ENCODE measurements around the gene SIK3.

SIK3 gene

DNA sequence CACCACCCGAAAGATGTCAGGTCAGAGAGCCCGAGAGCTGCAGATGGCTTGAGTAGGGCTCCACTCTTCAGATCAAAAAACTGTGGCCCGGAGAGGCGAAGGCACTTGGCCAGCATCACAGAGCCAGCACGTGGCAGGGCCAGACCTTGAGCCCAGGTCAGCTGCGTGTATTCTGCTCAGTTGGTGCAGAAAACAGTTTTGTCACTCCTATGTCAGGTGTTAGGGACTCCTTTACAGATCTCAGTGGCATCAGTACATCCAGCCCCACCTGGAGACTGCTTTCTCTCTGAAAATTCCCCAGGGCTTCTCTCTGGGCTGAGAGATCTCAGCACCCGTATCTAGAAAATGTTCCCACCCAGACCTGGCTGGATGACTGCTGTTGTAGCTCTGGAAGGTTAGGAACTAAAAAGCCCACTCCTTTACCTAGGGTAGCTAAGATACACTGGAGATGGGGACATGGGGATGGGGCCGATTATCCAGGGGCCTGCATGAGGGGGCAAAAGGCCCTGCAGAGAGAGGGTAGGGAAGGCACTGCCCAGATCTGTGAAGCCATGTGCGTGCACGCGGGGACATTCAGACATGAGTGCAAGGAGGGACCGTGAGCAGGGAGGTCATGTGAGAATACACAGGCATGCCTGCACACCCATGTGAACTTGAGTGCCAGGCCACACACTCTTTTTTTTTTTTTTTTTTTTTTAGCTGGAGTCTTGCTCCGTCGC, 264.3 kb downstream of the SIK3 start:
- no peak for DNase-seq

DNA sequence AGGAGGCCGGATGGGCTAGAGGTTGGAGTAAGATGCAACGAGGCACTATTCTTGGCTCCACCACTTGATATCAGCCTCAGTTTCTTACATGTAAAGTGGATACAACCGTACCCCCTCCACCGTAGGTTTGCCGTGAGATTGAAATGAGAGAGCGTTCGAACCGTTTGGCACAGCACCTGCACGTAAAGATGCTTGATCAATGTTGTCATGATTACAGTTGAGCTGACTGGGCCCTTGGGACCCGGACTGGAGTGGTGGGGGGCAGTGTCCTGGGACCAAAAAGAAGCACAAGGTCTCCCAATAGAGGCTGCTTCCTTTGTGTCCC, 264.8 kb downstream of the SIK3 start:
- DNase-seq, result no peak

DNA sequence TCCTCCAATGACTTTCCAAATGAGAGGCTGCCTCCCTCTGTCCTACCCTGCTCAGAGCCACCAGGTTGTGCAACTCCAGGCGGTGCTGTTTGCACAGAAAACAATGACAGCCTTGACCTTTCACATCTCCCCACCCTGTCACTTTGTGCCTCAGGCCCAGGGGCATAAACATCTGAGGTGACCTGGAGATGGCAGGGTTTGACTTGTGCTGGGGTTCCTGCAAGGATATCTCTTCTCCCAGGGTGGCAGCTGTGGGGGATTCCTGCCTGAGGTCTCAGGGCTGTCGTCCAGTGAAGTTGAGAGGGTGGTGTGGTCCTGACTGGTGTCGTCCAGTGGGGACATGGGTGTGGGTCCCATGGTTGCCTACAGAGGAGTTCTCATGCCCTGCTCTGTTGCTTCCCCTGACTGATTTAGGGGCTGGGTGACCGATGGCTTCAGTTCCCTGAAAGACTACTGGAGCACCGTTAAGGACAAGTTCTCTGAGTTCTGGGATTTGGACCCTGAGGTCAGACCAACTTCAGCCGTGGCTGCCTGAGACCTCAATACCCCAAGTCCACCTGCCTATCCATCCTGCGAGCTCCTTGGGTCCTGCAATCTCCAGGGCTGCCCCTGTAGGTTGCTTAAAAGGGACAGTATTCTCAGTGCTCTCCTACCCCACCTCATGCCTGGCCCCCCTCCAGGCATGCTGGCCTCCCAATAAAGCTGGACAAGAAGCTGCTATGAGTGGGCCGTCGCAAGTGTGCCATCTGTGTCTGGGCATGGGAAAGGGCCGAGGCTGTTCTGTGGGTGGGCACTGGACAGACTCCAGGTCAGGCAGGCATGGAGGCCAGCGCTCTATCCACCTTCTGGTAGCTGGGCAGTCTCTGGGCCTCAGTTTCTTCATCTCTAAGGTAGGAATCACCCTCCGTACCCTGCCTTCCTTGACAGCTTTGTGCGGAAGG, 265.6 kb downstream of the SIK3 start:
- DNase-seq, result no peak

DNA sequence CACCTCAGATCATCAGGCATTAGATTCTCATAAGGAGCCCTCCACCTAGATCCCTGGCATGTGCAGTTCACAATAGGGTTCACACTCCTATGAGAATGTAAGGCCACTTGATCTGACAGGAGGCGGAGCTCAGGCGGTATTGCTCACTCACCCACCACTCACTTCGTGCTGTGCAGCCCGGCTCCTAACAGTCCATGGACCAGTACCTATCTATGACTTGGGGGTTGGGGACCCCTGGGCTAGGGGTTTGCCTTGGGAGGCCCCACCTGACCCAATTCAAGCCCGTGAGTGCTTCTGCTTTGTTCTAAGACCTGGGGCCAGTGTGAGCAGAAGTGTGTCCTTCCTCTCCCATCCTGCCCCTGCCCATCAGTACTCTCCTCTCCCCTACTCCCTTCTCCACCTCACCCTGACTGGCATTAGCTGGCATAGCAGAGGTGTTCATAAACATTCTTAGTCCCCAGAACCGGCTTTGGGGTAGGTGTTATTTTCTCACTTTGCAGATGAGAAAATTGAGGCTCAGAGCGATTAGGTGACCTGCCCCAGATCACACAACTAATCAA, 266.4 kb downstream of the SIK3 start:
- no peak for DNase-seq

DNA sequence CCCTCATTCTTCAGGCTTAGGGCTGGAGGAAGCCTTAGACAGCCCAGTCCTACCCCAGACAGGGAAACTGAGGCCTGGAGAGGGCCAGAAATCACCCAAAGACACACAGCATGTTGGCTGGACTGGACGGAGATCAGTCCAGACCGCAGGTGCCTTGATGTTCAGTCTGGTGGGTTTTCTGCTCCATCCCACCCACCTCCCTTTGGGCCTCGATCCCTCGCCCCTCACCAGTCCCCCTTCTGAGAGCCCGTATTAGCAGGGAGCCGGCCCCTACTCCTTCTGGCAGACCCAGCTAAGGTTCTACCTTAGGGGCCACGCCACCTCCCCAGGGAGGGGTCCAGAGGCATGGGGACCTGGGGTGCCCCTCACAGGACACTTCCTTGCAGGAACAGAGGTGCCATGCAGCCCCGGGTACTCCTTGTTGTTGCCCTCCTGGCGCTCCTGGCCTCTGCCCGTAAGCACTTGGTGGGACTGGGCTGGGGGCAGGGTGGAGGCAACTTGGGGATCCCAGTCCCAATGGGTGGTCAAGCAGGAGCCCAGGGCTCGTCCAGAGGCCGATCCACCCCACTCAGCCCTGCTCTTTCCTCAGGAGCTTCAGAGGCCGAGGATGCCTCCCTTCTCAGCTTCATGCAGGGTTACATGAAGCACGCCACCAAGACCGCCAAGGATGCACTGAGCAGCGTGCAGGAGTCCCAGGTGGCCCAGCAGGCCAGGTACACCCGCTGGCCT, 267.9 kb downstream of the SIK3 start:
- DNase-seq, result no peak

DNA sequence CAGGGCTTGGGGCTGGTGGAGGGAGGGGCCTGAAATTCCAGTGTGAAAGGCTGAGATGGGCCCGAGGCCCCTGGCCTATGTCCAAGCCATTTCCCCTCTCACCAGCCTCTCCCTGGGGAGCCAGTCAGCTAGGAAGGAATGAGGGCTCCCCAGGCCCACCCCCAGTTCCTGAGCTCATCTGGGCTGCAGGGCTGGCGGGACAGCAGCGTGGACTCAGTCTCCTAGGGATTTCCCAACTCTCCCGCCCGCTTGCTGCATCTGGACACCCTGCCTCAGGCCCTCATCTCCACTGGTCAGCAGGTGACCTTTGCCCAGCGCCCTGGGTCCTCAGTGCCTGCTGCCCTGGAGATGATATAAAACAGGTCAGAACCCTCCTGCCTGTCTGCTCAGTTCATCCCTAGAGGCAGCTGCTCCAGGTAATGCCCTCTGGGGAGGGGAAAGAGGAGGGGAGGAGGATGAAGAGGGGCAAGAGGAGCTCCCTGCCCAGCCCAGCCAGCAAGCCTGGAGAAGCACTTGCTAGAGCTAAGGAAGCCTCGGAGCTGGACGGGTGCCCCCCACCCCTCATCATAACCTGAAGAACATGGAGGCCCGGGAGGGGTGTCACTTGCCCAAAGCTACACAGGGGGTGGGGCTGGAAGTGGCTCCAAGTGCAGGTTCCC, 268.6 kb downstream of the SIK3 start, which contains the start of gene APOC3:
Gene APOC3, plus strand, starts transcription at position 383 of the 659 bp plus-strand sequence. CDS start 676 bp downstream, outside the sequence.
- no peak for DNase-seq

DNA sequence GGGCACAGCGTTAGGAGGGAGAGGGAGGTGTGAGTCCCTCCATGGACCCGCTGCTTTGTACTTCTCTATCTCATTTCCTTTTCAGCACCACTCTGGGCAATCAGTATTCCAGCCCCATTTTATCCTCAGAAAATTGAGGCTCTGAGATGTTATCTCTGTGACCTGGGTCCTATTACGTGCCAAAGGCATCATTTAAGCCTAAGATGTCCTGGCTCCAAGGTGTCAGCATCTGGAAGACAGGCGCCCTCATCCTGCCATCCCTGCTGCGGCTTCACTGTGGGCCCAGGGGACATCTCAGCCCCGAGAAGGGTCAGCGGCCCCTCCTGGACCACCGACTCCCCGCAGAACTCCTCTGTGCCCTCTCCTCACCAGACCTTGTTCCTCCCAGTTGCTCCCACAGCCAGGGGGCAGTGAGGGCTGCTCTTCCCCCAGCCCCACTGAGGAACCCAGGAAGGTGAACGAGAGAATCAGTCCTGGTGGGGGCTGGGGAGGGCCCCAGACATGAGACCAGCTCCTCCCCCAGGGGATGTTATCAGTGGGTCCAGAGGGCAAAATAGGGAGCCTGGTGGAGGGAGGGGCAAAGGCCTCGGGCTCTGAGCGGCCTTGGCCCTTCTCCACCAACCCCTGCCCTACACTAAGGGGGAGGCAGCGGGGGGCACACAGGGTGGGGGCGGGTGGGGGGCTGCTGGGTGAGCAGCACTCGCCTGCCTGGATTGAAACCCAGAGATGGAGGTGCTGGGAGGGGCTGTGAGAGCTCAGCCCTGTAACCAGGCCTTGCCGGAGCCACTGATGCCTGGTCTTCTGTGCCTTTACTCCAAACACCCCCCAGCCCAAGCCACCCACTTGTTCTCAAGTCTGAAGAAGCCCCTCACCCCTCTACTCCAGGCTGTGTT, 269.4 kb downstream of the SIK3 start:
- DNase-seq, result no peak

DNA sequence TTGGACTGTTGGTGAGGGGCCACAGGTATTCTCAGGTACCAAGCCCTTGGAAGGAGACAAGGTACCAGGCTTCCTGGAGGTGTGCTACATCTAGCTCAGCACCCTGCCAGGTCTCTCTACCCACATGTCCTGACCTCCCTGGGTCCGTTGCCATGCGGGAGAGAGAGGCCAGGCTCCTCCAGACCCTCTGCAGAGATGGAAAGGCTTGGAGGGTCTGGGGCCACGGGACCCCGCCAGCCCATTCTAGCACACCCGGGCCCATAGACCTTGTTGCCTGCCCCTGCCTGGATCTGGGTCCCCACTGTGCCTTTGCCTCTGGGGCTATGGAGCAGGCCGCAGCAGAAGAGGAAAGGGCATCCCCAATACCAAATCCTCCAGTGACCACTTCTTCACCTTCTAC, 270.8 kb downstream of the SIK3 start:
- no peak for DNase-seq

DNA sequence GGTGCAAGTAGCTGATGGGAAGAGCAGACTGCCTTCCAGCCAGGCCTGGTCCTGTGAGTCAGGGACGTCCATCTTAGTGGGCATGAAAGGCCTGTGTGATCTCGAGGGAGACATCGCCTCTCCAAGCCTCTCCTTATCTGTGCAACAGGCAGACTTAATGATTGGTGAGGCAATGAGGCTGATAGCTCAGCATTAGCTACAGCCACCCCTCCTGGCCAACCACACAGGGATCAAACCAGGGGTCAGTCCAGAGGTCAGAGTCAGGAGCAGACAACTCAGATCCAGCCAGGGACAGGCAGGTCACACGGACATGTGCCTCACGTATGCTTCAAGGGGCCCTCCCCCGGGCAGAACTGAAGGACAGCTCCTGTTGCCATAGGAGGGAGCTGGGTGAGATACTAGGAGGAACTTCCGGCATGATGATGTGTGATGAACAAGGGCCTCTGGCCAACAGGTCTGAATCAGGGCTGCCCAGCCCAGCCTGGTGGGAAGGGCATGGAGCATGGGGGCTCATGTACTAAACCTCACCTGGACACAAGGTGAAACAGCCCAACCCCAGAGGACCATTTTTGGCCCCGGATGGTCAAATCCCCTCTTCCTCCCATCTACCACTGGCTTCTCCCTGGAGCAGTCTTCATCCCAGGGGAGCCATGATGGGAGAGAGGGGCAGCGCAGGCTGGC, 271.3 kb downstream of the SIK3 start:
- no peak for DNase-seq

DNA sequence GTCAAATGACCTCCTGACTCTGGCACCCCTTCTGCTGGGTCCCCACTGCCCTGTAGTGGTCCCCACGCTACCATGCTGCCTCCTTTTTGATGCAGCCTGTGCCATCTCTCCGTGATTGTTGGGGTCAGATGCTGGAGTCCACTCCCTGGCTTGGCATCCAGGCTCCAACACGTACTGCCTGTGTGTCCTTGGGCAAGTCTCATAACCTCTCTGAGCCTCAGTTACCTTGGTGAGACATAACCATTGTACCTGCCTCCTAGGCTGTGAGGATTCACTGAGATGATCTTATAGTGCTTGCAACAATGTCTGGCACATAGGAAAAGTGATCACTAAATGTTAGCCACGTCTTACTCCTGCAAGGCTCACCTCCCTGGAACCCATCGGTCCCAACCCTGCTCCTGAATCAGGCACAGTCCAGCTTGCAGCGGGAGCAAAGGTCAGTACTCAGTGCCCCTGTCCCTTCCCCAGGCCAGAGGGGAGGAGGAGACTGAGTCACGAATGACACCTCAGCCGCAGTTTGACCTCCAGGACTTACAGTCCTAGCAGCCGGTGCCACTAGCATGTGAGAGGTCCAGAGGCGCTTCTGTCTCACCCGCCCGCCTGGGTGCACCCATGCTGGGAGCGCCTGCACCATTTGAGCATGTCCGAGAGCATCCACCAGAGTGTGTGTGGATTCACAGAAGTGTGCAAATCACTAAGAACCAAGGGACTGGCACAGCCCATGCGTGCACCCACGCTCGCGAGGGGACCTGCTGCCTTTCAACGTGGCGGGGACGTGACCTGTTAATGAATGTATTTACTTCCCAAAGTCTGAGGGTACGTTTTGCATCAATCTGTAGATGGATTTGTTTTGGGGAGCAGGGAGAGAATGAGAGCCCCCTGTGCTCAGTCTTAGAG, 272.1 kb downstream of the SIK3 start:
- DNase-seq, result no peak

DNA sequence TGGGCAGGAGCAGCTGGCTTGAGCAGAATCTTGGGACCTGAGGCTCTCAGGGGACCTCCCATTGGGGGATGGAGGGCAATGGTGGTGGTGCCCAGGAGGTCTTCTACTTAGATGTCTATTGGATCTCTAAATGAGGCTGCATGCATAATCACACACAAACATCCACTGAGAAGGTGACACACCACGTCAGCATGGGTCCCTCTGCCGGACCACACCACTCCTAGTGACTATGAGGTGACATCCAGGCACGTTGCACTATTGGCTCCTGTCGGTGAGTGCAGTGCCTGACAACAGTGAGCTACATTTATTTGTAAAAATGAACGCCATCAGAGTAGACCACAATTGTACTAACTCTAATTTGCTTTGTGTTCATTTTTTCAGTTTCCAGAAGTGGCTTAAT, 272.8 kb downstream of the SIK3 start:
- DNase-seq, result no peak

DNA sequence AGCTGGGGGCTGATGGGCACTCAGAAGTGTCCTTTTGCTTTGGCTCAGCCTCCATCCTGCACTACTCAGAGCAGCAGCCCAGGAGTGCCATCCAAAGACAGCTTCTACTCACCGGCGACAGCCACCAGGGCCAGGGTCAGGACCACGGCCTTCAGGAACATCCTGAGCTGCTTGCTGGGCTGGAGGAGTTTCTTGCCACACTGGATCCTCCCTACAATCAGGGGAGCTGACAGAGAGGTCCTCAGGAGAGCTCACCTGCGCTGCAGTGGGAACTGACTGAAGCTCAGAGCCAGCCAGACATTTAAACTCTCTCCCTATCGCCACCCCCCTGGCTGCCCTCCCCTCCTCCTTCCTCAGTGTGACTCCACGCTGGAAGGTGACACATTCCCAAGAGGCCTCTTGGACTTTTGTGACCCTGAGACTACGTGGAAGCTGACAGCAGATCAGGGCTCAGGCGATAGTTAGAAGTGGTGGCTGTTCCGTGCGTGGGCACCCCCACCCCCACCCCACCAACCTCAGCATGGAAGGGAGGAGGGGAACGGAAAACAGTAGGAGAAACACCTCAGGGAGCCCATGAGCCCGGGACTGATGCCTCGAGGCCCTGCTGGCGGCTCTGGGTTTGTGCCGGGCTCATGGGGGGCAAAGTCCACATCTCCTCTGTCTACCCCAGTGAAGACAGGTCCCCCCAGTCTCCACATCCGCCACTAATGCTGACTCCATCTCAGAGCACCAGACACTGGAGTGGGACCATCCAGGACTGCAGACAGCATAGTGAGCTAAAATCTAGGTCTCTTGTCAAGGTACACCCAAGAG, 275.0 kb downstream of the SIK3 start, which contains the start of gene APOA4:
Gene APOA4, minus strand, starts transcription at position 274 of the 813 bp plus-strand sequence. Its CDS starts 113 bp downstream, at position 161.
- DNase-seq, result no peak

DNA sequence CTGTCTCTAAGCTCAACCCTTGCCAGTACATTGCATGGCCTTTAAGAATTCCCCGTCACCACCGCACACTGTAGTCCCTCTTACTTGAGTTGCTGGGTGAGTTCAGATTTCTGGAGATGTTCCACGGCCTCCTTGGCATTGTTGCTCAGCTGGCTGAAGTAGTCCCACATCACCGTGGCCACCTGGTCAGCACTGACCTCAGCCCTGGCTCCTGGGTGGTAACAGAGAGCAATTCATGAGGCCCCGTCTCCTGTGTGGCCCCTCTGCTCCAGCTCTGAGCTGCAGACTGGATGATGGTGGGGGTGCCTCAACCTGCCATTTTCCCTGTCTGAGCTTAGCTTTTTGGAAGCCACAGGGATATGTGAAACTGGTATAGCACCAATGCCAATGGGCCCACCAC, 275.7 kb downstream of the SIK3 start:
- DNase-seq, result no peak

DNA sequence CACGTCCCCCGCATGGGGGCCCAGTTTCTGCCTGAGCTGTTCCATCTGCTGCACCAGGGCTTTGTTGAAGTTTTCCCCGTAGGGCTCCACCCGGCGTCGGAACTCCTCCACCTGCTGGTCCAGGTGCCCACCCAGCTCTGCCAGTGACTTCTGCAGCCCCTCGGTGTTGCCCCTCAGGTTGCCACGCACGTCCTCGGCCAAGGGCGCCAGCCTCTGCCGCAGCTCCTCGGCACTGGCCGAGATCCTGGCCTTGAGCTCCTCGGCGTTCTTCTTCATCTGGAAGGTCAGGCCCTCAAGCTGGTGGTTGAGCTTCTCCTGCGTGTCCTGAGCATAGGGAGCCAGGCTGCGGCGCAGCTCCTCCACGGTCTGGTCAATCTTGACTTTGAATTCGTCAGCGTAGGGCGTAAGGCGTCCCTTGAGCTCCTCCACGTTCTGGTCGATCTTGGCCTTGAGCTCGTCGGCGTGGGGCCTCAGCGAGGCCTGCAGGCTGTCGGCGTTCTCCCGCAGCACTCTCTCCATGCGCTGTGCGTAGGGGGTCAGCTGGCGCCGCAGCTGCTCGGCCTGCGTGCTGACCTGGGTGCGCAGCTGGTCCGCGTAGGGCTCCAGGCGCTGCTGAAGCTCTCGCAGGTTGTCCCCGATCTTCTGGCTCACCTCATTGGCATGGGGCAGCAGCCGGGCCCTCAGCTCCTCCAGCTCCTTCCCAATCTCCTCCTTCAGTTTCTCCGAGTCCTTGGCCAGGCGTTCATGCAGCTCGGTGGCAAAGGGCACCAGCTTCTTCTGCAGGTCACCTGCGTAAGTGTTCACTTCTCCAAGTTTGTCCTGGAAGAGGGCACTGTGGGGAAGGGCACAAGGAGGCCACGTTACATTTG, 276.9 kb downstream of the SIK3 start:
- no peak for DNase-seq

DNA sequence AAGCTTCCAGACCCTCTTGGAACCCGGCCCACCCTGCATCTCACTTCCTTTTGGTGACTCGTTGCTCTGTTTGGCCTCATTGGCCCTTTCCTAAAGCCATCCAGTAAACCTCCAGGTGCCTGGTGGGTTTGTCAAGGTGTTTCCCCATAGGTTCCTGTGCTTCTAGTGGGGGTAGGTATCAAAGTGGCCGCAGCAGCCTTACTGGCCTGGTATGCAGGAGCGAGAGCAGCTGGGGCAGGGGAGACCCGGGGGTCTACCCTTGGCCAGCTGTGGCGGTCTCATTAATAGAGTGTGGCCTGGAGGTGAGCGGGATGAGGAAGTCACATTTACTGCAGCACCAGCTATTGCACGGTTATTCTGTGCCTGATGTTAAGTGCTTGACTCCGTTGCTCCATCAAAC, 279.2 kb downstream of the SIK3 start:
- no peak for DNase-seq

DNA sequence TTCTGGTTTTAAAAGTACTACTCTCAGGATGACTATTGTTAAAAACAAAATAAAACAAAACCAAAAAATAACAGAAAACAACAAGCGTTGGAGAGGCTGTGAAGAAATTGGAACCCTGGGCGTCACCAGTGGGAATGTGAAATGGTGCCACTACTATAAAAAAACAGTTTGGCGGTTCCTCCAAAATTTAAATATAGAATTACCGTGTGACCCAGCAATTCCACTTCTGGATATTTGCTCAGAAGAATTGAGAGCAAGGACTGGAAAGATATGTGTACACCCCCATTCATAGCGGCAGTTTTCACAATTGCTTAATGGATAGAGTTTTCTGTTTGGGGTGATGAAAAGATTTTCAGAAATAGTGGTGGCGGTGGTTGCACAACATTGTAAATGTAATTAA, 283.7 kb downstream of the SIK3 start:
- DNase-seq, result no peak

DNA sequence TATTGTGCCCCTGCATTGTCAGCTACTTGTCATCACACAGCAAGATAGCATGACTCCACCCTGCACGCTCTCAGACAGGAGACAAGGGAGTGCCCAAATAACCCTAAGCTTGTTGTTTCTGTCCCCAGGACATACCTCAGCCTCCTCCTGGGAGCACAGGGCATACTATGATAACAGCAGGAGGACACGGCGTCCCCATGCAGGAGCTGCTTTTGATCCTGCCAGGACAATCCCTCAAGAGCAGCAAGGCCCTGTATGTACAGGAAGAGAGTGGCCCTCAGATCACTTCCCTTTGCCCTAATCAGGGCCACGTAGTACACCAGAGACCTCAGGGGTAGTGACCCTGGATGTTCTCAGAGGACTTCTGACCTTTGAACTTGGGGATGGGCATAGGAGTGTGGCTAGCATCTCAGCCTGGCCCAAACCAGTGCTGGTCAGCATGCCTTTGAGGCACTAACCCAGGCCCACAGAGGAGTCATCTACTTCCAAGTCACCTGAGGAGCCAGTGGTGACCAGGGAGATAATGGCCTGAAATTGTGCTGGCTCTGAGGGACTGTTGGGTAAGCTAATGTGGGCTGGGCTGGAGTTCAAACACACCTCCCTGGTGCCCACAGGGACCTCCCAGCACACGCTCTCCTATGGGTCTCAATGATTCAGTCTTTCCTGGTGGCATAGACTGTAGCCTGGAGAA, 284.3 kb downstream of the SIK3 start:
- no peak for DNase-seq

Measured in NCI-H1105 treated with DMSO at 0.1 percent for 48 hours (cell line).